Measurements from ENCODE around the gene SCMH1.

DNA sequence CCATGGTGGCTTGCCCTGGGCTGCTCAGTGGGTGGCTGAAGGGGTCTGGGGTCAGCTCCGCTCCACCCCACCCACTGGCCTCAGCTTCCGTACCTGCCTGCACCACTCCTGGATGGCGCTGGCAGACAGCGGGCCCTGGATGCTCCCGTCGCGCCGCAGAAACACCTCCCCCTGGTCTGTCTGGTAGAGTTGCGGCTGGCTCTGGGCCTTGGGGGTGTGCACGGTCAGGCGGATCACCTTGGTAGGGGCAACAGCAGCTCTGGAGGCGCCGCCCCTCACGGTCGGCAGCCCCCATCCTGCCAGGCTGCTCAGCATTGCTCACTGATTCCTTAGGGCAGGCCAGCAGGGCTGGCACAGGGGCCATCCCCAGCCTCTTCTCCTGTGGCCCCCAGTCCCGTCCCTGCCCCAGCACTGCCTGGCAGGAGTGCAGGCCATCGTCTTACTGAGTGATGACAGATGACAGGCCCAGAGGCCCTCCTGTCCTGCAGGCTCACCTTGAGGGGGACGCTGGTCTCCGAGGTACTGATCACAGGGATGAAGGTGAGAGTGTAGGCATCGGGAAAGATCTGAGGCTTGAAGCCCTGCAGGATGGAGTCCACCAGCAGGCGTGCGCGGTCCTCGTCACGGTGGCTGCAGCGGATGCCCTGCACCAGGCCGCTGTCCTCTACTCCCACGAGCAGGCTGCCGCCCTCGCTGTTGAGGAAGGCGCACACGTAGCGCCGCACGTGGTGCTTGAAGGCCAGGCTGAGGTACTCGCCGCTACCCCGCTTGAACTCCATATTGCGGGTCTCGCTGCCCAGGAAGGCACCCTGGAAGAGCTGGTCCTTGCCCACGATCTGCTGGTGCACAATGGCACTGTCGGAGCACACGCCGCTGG is 224.7 kb downstream of the SCMH1 start:
- TF ChIP-seq GATA2 (IDR thresholded peaks at IDR 0.05; ENCODE audit: low read depth, low read length) (no peak), GATA3 (IDR thresholded peaks at IDR 0.05; ENCODE audit: low read depth, low read length) (no peak)

Data from SH-SY5Y (cell line).